ENCODE results near the gene CIZ1.
A peak's percentile ranks its signal among the peaks of the same experiment; 100 is the strongest.

The CIZ1 gene

DNA sequence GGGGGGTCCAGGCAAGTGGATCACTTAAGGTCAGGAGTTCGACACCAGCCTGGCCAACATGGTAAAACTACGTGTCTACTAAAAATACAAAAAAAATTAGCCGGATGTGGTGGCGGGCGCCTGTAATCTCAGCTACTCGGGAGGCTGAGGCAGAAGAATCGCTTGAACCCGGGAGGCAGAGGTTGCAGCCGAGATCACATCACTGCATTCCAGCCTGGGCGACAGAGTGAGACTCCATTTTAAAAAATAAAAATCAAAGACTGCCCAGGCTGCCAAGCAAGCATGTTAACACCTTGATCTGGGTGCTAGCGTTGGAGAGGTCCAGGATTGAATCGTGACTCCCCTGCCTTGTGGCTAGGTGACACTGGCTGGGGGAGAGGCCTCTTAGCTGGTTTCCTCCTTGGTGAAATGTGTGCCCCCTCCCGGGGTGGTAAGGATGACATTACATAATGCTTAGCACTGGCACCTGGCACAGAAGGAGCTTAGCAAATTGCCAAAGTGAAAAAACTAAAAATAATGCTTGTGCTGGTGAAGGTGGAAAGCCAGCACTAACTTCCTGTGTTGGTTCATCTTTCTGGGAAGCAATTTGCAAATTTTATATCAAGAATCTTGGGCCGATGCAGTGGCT is 2.2 kb upstream of the CIZ1 start:
- no peak overlapping the region for H4K5ac ChIP-seq (ENCODE audit: low read length)
- H3K79me1 ChIP-seq (ENCODE audit: low read length): peaks cover 4% of the 10 kb centered on the region
- H4K8ac ChIP-seq (ENCODE audit: low read depth, low read length): no peak overlapping the region
- H3K79me2 ChIP-seq (ENCODE audit: control insufficient read depth, insufficient read depth, low read length): no peaks in the 10 kb centered on the region
- H3K4me3 ChIP-seq (ENCODE audit: low read length): no peak overlapping the region
- H3K9ac ChIP-seq (ENCODE audit: low read length): no peak overlapping the region
- no peak for DNase-seq
- H3K4ac ChIP-seq (ENCODE audit: low read depth, low read length): no peak overlapping the region
- H3K18ac ChIP-seq (ENCODE audit: low read length): no peak overlapping the region
- H3K4me2 ChIP-seq (ENCODE audit: low read length): no peak overlapping the region
- WGBS (ENCODE audit: extremely low coverage, insufficient coverage, low lambda C conversion rate): no CpG with 5 or more reads among the region's 14 CpGs
- peaks cover 2% of the 10 kb centered on the region for H3K4me1 ChIP-seq (ENCODE audit: control insufficient read depth, low read depth, low read length)
- H3K23ac ChIP-seq (ENCODE audit: low read length): no peak overlapping the region
- H2AK5ac ChIP-seq (ENCODE audit: low read length): no peak overlapping the region
- H3K27ac ChIP-seq (ENCODE audit: low read depth, low read length): no peak overlapping the region
- H3K56ac ChIP-seq (ENCODE audit: low read length): no peak overlapping the region
- no peaks in the 10 kb centered on the region for H3K36me3 ChIP-seq (ENCODE audit: control insufficient read depth, insufficient read depth, low read length)
- H3K27me3 ChIP-seq (ENCODE audit: insufficient read depth, low read length, poor library complexity): no peaks in the 10 kb centered on the region
- no peak overlapping the region for H2BK5ac ChIP-seq (ENCODE audit: low read length)
- no peak overlapping the region for H2BK120ac ChIP-seq (ENCODE audit: low read depth, low read length)
- H2BK15ac ChIP-seq (replicated peaks; ENCODE audit: low read depth): no peak overlapping the region

DNA sequence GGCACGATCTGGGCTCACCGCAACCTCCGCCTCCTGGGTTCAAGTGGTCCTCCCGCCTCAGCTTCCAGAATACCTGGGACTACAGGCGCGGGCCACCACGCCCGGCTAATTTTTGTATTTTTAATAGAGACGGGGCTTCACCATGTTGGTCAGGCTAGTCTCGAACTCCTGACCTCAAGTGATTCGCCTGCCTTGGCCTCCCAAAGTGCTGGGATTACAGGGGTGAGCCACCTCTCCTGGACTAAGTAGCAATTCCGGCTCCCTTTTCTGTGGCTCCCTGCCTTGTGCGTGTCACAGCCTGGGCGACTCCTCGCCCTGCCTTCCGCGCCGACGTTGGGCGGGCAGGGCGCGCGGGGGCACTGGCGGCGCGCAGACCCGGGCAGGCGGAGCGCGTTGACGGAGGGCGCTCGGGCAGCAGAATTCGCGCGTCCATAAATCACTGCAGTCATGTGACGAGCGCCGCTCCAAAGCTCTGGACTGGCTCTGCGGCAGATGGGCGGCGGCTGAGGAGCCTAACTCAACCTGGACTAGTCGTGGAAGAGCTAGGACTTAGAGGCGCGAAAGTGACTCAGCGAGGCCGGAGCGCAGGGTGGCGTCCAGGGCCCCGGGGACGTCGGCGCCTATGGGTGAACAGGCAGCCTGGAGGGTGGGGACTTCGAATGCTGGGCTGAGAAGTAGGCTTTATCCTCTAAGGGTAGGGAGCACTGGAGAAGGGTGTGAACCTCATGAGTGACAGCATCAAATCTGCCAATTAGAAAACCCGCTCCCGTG is 1.4 kb upstream of the CIZ1 start:
- H2BK15ac ChIP-seq (replicated peaks; ENCODE audit: low read depth): no peak overlapping the region
- H2BK5ac ChIP-seq (ENCODE audit: low read length): no peak overlapping the region
- no peak overlapping the region for H3K18ac ChIP-seq (ENCODE audit: low read length)
- DNase-seq: peak; percentile 46
- no peaks in the 10 kb centered on the region for H3K79me2 ChIP-seq (ENCODE audit: control insufficient read depth, insufficient read depth, low read length)
- H3K36me3 ChIP-seq (ENCODE audit: control insufficient read depth, insufficient read depth, low read length): no peaks in the 10 kb centered on the region
- no peak overlapping the region for H2BK120ac ChIP-seq (ENCODE audit: low read depth, low read length)
- H3K4me2 ChIP-seq (ENCODE audit: low read length): no peak overlapping the region
- WGBS (ENCODE audit: extremely low coverage, insufficient coverage, low lambda C conversion rate): no CpG with 5 or more reads among the region's 56 CpGs
- no peak overlapping the region for H4K5ac ChIP-seq (ENCODE audit: low read length)
- peaks cover 2% of the 10 kb centered on the region for H3K4me1 ChIP-seq (ENCODE audit: control insufficient read depth, low read depth, low read length)
- H3K56ac ChIP-seq (ENCODE audit: low read length): no peak overlapping the region
- no peak overlapping the region for H3K4me3 ChIP-seq (ENCODE audit: low read length)
- no peaks in the 10 kb centered on the region for H3K27me3 ChIP-seq (ENCODE audit: insufficient read depth, low read length, poor library complexity)
- no peak overlapping the region for H3K23ac ChIP-seq (ENCODE audit: low read length)
- H4K8ac ChIP-seq (ENCODE audit: low read depth, low read length): no peak overlapping the region
- no peak overlapping the region for H3K9ac ChIP-seq (ENCODE audit: low read length)
- no peak overlapping the region for H3K27ac ChIP-seq (ENCODE audit: low read depth, low read length)
- no peak overlapping the region for H2AK5ac ChIP-seq (ENCODE audit: low read length)
- H3K4ac ChIP-seq (ENCODE audit: low read depth, low read length): no peak overlapping the region
- peaks cover 4% of the 10 kb centered on the region for H3K79me1 ChIP-seq (ENCODE audit: low read length)

DNA sequence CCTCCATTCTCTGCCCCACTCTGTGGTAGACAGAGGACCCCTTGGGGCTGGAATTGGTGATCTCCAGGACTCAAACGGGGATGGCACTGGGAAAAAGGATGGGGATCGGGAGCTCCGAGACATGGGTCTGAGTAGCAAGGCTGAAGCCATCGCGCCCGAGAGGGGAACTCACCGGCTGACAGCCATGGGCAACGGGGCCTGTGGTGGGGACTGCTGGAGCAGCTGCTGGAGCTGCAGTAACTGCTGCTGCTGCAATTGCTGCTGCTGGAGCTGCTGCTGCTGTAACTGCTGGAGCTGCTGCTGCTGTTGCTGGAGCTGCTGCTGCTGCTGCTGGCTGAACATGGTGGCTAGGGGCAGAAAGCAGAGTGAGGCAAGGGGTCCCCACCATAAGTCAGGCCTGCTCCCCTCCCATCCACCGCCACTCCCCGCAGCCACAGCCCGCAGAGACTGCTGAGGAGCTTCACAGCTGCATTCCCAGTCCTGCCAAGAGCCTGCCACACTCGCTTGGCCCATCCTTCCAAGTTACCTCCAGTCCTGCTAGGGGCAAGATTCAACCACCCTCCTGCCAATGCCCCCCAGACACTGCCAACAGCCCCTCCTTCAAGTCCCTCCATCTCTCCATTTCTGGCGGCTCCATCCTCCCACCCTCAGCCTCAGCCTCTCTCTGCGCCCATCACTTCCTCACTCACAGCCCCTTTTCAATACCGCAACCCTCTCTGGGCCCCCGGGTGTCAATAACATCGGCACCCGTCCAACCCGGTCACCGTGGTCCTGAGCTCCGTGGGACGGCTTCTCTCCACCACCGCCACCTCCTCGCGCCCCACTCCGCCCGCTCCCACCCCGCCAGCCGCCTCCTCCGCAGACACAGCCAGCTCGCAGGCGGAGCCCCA is 611 bp downstream of the CIZ1 start:
- DNase-seq: no peak
- Histone ChIP-seq H3K18ac (ENCODE audit: low read length) (peak overlapping the region; percentile 64), H3K4ac (ENCODE audit: low read depth, low read length) (peak overlapping the region; percentile 42), H2BK5ac (ENCODE audit: low read length) (no peak overlapping the region), H3K27ac (ENCODE audit: low read depth, low read length) (no peak overlapping the region), H4K5ac (ENCODE audit: low read length) (no peak overlapping the region), H3K36me3 (ENCODE audit: control insufficient read depth, insufficient read depth, low read length) (no peaks in the 10 kb centered on the region), H3K56ac (ENCODE audit: low read length) (peak overlapping the region; percentile 93), H3K23ac (ENCODE audit: low read length) (no peak overlapping the region), H3K9ac (ENCODE audit: low read length) (peak overlapping the region; percentile 85), H3K27me3 (ENCODE audit: insufficient read depth, low read length, poor library complexity) (no peaks in the 10 kb centered on the region), H3K4me2 (ENCODE audit: low read length) (peak overlapping the region; percentile 92), H2AK5ac (ENCODE audit: low read length) (peak overlapping the region; percentile 22), H2BK120ac (ENCODE audit: low read depth, low read length) (no peak overlapping the region), H3K4me1 (ENCODE audit: control insufficient read depth, low read depth, low read length) (peaks cover 2% of the 10 kb centered on the region), H4K8ac (ENCODE audit: low read depth, low read length) (no peak overlapping the region), H2BK15ac (replicated peaks; ENCODE audit: low read depth) (no peak overlapping the region), H3K79me1 (ENCODE audit: low read length) (peaks cover 4% of the 10 kb centered on the region), H3K79me2 (ENCODE audit: control insufficient read depth, insufficient read depth, low read length) (no peaks in the 10 kb centered on the region), H3K4me3 (ENCODE audit: low read length) (peak overlapping the region; percentile 67)
- no CpG with 5 or more reads among the region's 32 CpGs for WGBS (ENCODE audit: extremely low coverage, insufficient coverage, low lambda C conversion rate)

DNA sequence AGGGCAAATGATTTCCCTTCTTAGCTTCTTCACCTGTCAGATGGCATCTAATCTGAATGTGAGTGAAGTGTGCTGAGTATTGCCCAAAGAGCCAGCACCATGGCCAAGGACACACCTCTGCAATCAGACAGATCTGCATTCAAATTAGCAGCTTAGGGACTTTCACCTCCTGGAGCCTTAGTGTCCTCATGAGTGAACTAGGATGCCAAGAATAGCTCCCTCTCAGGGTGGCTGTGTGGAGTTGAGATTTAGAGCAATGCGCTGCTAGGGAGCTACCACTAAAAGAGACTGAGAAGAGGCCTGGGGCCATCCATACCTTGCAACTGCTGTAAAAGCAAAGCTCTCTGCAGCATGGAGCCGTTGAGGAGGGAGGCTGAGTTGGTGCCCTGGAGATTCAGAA is 1.4 kb downstream of the CIZ1 start:
- Histone ChIP-seq H3K23ac (ENCODE audit: low read length) (no peak overlapping the region), H4K5ac (ENCODE audit: low read length) (no peak overlapping the region), H3K79me2 (ENCODE audit: control insufficient read depth, insufficient read depth, low read length) (no peaks in the 10 kb centered on the region), H3K4me3 (ENCODE audit: low read length) (no peak overlapping the region), H2BK120ac (ENCODE audit: low read depth, low read length) (no peak overlapping the region), H3K4me2 (ENCODE audit: low read length) (no peak overlapping the region), H3K18ac (ENCODE audit: low read length) (no peak overlapping the region), H3K27ac (ENCODE audit: low read depth, low read length) (no peak overlapping the region), H3K56ac (ENCODE audit: low read length) (no peak overlapping the region), H3K36me3 (ENCODE audit: control insufficient read depth, insufficient read depth, low read length) (no peaks in the 10 kb centered on the region), H3K4ac (ENCODE audit: low read depth, low read length) (no peak overlapping the region), H3K9ac (ENCODE audit: low read length) (no peak overlapping the region), H3K79me1 (ENCODE audit: low read length) (peaks cover 4% of the 10 kb centered on the region), H3K4me1 (ENCODE audit: control insufficient read depth, low read depth, low read length) (peaks cover 2% of the 10 kb centered on the region), H2BK5ac (ENCODE audit: low read length) (no peak overlapping the region), H3K27me3 (ENCODE audit: insufficient read depth, low read length, poor library complexity) (no peaks in the 10 kb centered on the region), H4K8ac (ENCODE audit: low read depth, low read length) (no peak overlapping the region), H2BK15ac (replicated peaks; ENCODE audit: low read depth) (no peak overlapping the region), H2AK5ac (ENCODE audit: low read length) (no peak overlapping the region)
- DNase-seq: peak; percentile 74
- no CpG with 5 or more reads among the region's 2 CpGs for WGBS (ENCODE audit: extremely low coverage, insufficient coverage, low lambda C conversion rate)

DNA sequence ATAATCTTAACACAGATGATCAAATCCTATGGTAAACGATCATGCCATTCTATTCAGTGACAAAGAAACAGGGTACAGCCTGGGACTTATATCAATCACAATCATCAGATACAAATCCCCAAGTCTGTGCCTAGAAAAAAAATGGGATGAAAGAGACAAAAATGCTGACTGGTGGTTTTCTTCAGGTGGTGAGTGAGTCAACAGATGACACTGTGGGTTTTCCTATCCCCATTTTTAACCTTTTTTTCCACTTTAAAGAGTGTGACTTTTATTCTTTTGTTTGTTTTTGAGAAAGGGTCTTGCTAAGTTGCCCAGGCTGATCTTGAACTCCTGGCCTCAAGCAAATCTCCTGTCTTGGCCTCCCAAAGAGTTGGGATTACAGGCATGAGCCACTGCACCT is 3.2 kb downstream of the CIZ1 start:
- H3K79me2 ChIP-seq (ENCODE audit: control insufficient read depth, insufficient read depth, low read length): no peaks in the 10 kb centered on the region
- H3K23ac ChIP-seq (ENCODE audit: low read length): no peak overlapping the region
- H3K4me3 ChIP-seq (ENCODE audit: low read length): no peak overlapping the region
- H2BK15ac ChIP-seq (replicated peaks; ENCODE audit: low read depth): no peak overlapping the region
- H3K4ac ChIP-seq (ENCODE audit: low read depth, low read length): no peak overlapping the region
- peaks cover 4% of the 10 kb centered on the region for H3K79me1 ChIP-seq (ENCODE audit: low read length)
- WGBS (ENCODE audit: extremely low coverage, insufficient coverage, low lambda C conversion rate): no CpG with 5 or more reads among the region's 1 CpG
- no peak overlapping the region for H3K18ac ChIP-seq (ENCODE audit: low read length)
- H2BK120ac ChIP-seq (ENCODE audit: low read depth, low read length): no peak overlapping the region
- H3K56ac ChIP-seq (ENCODE audit: low read length): no peak overlapping the region
- H3K36me3 ChIP-seq (ENCODE audit: control insufficient read depth, insufficient read depth, low read length): no peaks in the 10 kb centered on the region
- no peak overlapping the region for H4K5ac ChIP-seq (ENCODE audit: low read length)
- no peak overlapping the region for H2BK5ac ChIP-seq (ENCODE audit: low read length)
- no peaks in the 10 kb centered on the region for H3K27me3 ChIP-seq (ENCODE audit: insufficient read depth, low read length, poor library complexity)
- no peak overlapping the region for H2AK5ac ChIP-seq (ENCODE audit: low read length)
- no peak overlapping the region for H3K9ac ChIP-seq (ENCODE audit: low read length)
- H4K8ac ChIP-seq (ENCODE audit: low read depth, low read length): no peak overlapping the region
- peaks cover 2% of the 10 kb centered on the region for H3K4me1 ChIP-seq (ENCODE audit: control insufficient read depth, low read depth, low read length)
- H3K4me2 ChIP-seq (ENCODE audit: low read length): no peak overlapping the region
- no peak overlapping the region for H3K27ac ChIP-seq (ENCODE audit: low read depth, low read length)
- DNase-seq: no peak
